Measurements from ENCODE around the gene ECE1.
"Not testable (repeated sequence)": the region's sequence is repeated elsewhere in the genome, so short reads cannot be mapped to it uniquely, and the experiment has no call there.

The ECE1 gene

GRCh38 chr1:21294266-21294989 is 4.2 kb upstream of the ECE1 start:
- Histone ChIP-seq H3K27me3 (ENCODE audit: insufficient read depth, low read length) (no peaks in the 10 kb centered on the region; the same call in 1 of the 2 replicates), H3K36me3 (ENCODE audit: insufficient read depth, low read length) (no peaks in the 10 kb centered on the region), H3K9me3 (ENCODE audit: insufficient read depth, low read depth, low read length) (no peaks in the 10 kb centered on the region), H3K4me3 (ENCODE audit: low read length) (no peak overlapping the region), H3K27ac (ENCODE audit: low read depth, low read length) (no peak overlapping the region), H3K4me1 (ENCODE audit: insufficient read depth, low read length) (peaks cover 24% of the 10 kb centered on the region), H3K9ac (ENCODE audit: low read depth, low read length) (no peak overlapping the region)
- WGBS: 85% methylated on average over 13 of the region's 13 CpGs

GRCh38 chr1:21293537-21294265 is 3.4 kb upstream of the ECE1 start:
- Histone ChIP-seq H3K4me3 (ENCODE audit: low read length) (no peak overlapping the region), H3K27ac (ENCODE audit: low read depth, low read length) (no peak overlapping the region), H3K9me3 (ENCODE audit: insufficient read depth, low read depth, low read length) (no peaks in the 10 kb centered on the region), H3K9ac (ENCODE audit: low read depth, low read length) (no peak overlapping the region), H3K36me3 (ENCODE audit: insufficient read depth, low read length) (no peaks in the 10 kb centered on the region), H3K4me1 (ENCODE audit: insufficient read depth, low read length) (peaks cover 27% of the 10 kb centered on the region), H3K27me3 (ENCODE audit: insufficient read depth, low read length) (no peaks in the 10 kb centered on the region; the same call in 1 of the 2 replicates)
- WGBS: 80% methylated on average over 17 of the region's 17 CpGs

- Histone ChIP-seq H3K27ac (ENCODE audit: low read depth, low read length) (no peak overlapping the region), H3K9ac (ENCODE audit: low read depth, low read length) (no peak overlapping the region), H3K4me1 (ENCODE audit: insufficient read depth, low read length) (peaks cover 27% of the 10 kb centered on the region), H3K9me3 (ENCODE audit: insufficient read depth, low read depth, low read length) (no peaks in the 10 kb centered on the region), H3K36me3 (ENCODE audit: insufficient read depth, low read length) (no peaks in the 10 kb centered on the region), H3K4me3 (ENCODE audit: low read length) (no peak overlapping the region), H3K27me3 (ENCODE audit: insufficient read depth, low read length) (no peaks in the 10 kb centered on the region; the same call in 1 of the 2 replicates)
- WGBS: 93% methylated on average over 9 of the region's 9 CpGs
Measured at GRCh38 chr1:21292984-21293536, 2.8 kb upstream of the ECE1 start.

- Histone ChIP-seq H3K36me3 (ENCODE audit: insufficient read depth, low read length) (no peaks in the 10 kb centered on the region), H3K4me1 (ENCODE audit: insufficient read depth, low read length) (peaks cover 27% of the 10 kb centered on the region), H3K27ac (ENCODE audit: low read depth, low read length) (no peak overlapping the region), H3K27me3 (ENCODE audit: insufficient read depth, low read length) (no peaks in the 10 kb centered on the region; the same call in 1 of the 2 replicates), H3K4me3 (ENCODE audit: low read length) (no peak overlapping the region), H3K9ac (ENCODE audit: low read depth, low read length) (no peak overlapping the region), H3K9me3 (ENCODE audit: insufficient read depth, low read depth, low read length) (no peaks in the 10 kb centered on the region)
- 82% methylated on average over 2 of the region's 3 CpGs for WGBS
Measured at GRCh38 chr1:21292503-21292983, 2.3 kb upstream of the ECE1 start.

GRCh38 chr1:21291964-21292363 is 1.7 kb upstream of the ECE1 start:
- 91% methylated on average over 5 of the region's 7 CpGs for WGBS
- no peaks in the 10 kb centered on the region; the same call in 1 of the 2 replicates for H3K27me3 ChIP-seq (ENCODE audit: insufficient read depth, low read length)
- no peak overlapping the region for H3K4me3 ChIP-seq (ENCODE audit: low read length)
- no peak overlapping the region for H3K9ac ChIP-seq (ENCODE audit: low read depth, low read length)
- H3K27ac ChIP-seq (ENCODE audit: low read depth, low read length): no peak overlapping the region
- peaks cover 27% of the 10 kb centered on the region for H3K4me1 ChIP-seq (ENCODE audit: insufficient read depth, low read length)
- H3K9me3 ChIP-seq (ENCODE audit: insufficient read depth, low read depth, low read length): no peaks in the 10 kb centered on the region
- no peaks in the 10 kb centered on the region for H3K36me3 ChIP-seq (ENCODE audit: insufficient read depth, low read length)

- Histone ChIP-seq H3K4me1 (ENCODE audit: insufficient read depth, low read length) (peaks cover 27% of the 10 kb centered on the region), H3K4me3 (ENCODE audit: low read length) (peak overlapping the region; percentile 71; the same call in 1 of the 2 replicates), H3K36me3 (ENCODE audit: insufficient read depth, low read length) (no peaks in the 10 kb centered on the region), H3K9ac (ENCODE audit: low read depth, low read length) (no peak overlapping the region), H3K9me3 (ENCODE audit: insufficient read depth, low read depth, low read length) (no peaks in the 10 kb centered on the region), H3K27me3 (ENCODE audit: insufficient read depth, low read length) (no peaks in the 10 kb centered on the region; the same call in 1 of the 2 replicates), H3K27ac (ENCODE audit: low read depth, low read length) (no peak overlapping the region)
- 88% methylated on average over 8 of the region's 8 CpGs for WGBS
Measured at GRCh38 chr1:21291184-21291583, 921 bp upstream of the ECE1 start.

GRCh38 chr1:21290546-21290944 is 282 bp upstream of the ECE1 start:
- H3K27me3 ChIP-seq (ENCODE audit: insufficient read depth, low read length): no peaks in the 10 kb centered on the region; the same call in 1 of the 2 replicates
- no peaks in the 10 kb centered on the region for H3K9me3 ChIP-seq (ENCODE audit: insufficient read depth, low read depth, low read length)
- WGBS: 12% methylated on average over 9 of the region's 9 CpGs
- H3K36me3 ChIP-seq (ENCODE audit: insufficient read depth, low read length): no peaks in the 10 kb centered on the region
- H3K9ac ChIP-seq (ENCODE audit: low read depth, low read length): peak overlapping the region; percentile 36; the same call in 1 of the 2 replicates
- peaks cover 27% of the 10 kb centered on the region for H3K4me1 ChIP-seq (ENCODE audit: insufficient read depth, low read length)
- H3K4me3 ChIP-seq (ENCODE audit: low read length): peak overlapping the region; percentile 71
- no peak overlapping the region for H3K27ac ChIP-seq (ENCODE audit: low read depth, low read length)

- Histone ChIP-seq H3K9ac (ENCODE audit: low read depth, low read length) (no peak overlapping the region), H3K9me3 (ENCODE audit: insufficient read depth, low read depth, low read length) (no peaks in the 10 kb centered on the region), H3K4me1 (ENCODE audit: insufficient read depth, low read length) (peaks cover 27% of the 10 kb centered on the region), H3K27me3 (ENCODE audit: insufficient read depth, low read length) (no peaks in the 10 kb centered on the region; the same call in 1 of the 2 replicates), H3K4me3 (ENCODE audit: low read length) (peak overlapping the region; percentile 71), H3K36me3 (ENCODE audit: insufficient read depth, low read length) (no peaks in the 10 kb centered on the region), H3K27ac (ENCODE audit: low read depth, low read length) (no peak overlapping the region)
- 66% methylated on average over 8 of the region's 8 CpGs for WGBS
Measured at GRCh38 chr1:21289127-21289526, 1.1 kb downstream of the ECE1 start.

GRCh38 chr1:21287905-21288514 is 2.3 kb downstream of the ECE1 start:
- no peaks in the 10 kb centered on the region for H3K9me3 ChIP-seq (ENCODE audit: insufficient read depth, low read depth, low read length)
- peaks cover 19% of the 10 kb centered on the region for H3K4me1 ChIP-seq (ENCODE audit: insufficient read depth, low read length)
- WGBS: 95% methylated on average over 8 of the region's 8 CpGs
- H3K4me3 ChIP-seq (ENCODE audit: low read length): no peak overlapping the region
- no peak overlapping the region for H3K9ac ChIP-seq (ENCODE audit: low read depth, low read length)
- H3K27ac ChIP-seq (ENCODE audit: low read depth, low read length): no peak overlapping the region
- H3K36me3 ChIP-seq (ENCODE audit: insufficient read depth, low read length): no peaks in the 10 kb centered on the region
- no peaks in the 10 kb centered on the region; the same call in 1 of the 2 replicates for H3K27me3 ChIP-seq (ENCODE audit: insufficient read depth, low read length)

GRCh38 chr1:21285386-21285785 is 4.9 kb downstream of the ECE1 start:
- H3K4me3 ChIP-seq (ENCODE audit: low read length); H3K27ac ChIP-seq (ENCODE audit: low read depth, low read length); H3K9ac ChIP-seq (ENCODE audit: low read depth, low read length); H3K27me3 ChIP-seq (ENCODE audit: insufficient read depth, low read length); H3K36me3 ChIP-seq (ENCODE audit: insufficient read depth, low read length); H3K9me3 ChIP-seq (ENCODE audit: insufficient read depth, low read depth, low read length); H3K4me1 ChIP-seq (ENCODE audit: insufficient read depth, low read length): not testable (repeated sequence)
- WGBS: 95% methylated on average over 6 of the region's 6 CpGs

GRCh38 chr1:21285055-21285372 is 5.2 kb downstream of the ECE1 start:
- Histone ChIP-seq H3K4me1 (ENCODE audit: insufficient read depth, low read length) (peaks cover 3% of the 10 kb centered on the region; the same call in 1 of the 2 replicates), H3K9ac (ENCODE audit: low read depth, low read length) (no peak overlapping the region), H3K27me3 (ENCODE audit: insufficient read depth, low read length) (no peaks in the 10 kb centered on the region), H3K4me3 (ENCODE audit: low read length) (no peak overlapping the region), H3K36me3 (ENCODE audit: insufficient read depth, low read length) (no peaks in the 10 kb centered on the region), H3K27ac (ENCODE audit: low read depth, low read length) (no peak overlapping the region), H3K9me3 (ENCODE audit: insufficient read depth, low read depth, low read length) (no peaks in the 10 kb centered on the region)
- 100% methylated on average over 2 of the region's 2 CpGs for WGBS

Data from HUES64 (cell line).